Cardiac fibroblast (primary cell): Measurements from ENCODE around the gene HMMR.
A peak's percentile ranks its signal among the peaks of the same experiment; 100 is the strongest.

ENCODE experiments used
- DNase-seq, 2 donors: peaks; one replicate each; pipeline versions ENCODE4 v3.0.0 to v3.0.0-alpha.2; 2010; ENCODE audit warnings: low read depth in 2 of 2
- H3K4me3 ChIP-seq, 2 donors: replicated peaks in 1 of 2; 1 replicate in 1 of 2; 2 replicates in 1 of 2; pipeline ENCODE4 v1.5.1; 2011; ENCODE audit warnings: low read depth in 2 of 2, low read length in 2 of 2, mild to moderate bottlenecking in 2 of 2, moderate library complexity in 1 of 2
- TF ChIP-seq, protein P1 (sequence below): IDR thresholded peaks from one replicate; pipeline ENCODE4 v1.5.1; 2011; ENCODE audit warnings: low read depth, mild to moderate bottlenecking, low read length, inconsistent platforms

HMMR gene

GRCh38 chr5:163473635-163474243, 13.3 kb downstream of the HMMR start:
- DNase-seq: peak; percentile 29 to 31

DNA sequence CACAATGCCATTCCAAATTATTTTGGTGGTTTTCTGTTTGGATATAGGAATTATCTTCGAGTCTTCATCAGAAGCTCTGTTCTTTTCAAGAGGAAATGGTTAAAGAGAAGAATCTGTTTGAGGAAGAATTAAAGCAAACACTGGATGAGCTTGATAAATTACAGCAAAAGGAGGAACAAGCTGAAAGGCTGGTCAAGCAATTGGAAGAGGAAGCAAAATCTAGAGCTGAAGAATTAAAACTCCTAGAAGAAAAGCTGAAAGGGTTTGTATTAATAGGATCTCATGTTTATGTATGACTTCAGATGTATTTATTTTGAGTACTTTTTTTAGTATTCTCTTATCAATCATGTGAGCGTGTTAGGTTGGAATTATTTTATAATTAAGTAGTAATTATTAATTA, 15.0 kb downstream of the HMMR start:
- TF ChIP-seq, protein P1, sequence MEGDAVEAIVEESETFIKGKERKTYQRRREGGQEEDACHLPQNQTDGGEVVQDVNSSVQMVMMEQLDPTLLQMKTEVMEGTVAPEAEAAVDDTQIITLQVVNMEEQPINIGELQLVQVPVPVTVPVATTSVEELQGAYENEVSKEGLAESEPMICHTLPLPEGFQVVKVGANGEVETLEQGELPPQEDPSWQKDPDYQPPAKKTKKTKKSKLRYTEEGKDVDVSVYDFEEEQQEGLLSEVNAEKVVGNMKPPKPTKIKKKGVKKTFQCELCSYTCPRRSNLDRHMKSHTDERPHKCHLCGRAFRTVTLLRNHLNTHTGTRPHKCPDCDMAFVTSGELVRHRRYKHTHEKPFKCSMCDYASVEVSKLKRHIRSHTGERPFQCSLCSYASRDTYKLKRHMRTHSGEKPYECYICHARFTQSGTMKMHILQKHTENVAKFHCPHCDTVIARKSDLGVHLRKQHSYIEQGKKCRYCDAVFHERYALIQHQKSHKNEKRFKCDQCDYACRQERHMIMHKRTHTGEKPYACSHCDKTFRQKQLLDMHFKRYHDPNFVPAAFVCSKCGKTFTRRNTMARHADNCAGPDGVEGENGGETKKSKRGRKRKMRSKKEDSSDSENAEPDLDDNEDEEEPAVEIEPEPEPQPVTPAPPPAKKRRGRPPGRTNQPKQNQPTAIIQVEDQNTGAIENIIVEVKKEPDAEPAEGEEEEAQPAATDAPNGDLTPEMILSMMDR: no peak
- H3K4me3 ChIP-seq: no peak overlapping the region
- no peak for DNase-seq

More at GRCh38 chr5:163473635-163474243, 13.3 kb downstream of the HMMR start:
- H3K4me3 ChIP-seq: no peak overlapping the region
- TF ChIP-seq, protein P1: peak; percentile 21

DNA sequence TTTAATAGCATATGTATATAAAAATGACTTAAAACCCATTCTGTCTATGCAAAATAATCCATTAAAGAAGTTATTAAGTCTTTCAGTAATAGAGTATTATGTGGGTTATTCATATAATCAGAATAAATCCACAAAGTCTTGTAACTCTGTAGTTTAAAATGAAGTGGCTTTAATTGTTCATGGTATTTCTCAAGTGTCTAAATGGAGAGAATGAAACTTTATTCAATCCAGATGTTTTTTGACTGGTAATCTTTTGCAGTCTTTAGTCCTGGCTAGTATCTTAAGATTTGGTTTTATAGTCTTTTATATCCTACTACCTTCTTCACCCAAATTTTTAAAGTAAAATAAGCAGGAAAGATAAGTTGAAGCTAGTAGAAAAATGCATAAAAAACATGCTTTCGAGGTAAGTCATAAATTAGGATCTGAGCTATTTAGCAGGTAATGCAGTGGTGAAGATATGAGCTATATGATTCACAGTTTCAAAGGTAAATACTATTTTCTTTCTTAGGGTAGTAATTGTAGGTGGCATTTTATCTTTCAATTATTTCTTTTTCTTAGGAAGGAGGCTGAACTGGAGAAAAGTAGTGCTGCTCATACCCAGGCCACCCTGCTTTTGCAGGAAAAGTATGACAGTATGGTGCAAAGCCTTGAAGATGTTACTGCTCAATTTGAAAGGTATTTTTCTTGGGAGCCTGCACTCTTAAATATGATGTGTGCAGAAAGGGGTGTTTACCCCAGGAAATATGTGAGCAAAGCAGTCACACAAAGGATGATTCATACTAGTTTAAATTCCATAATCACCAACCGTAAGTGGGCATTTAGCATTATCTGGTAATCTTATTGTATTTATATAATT, 17.9 kb downstream of the HMMR start:
- H3K4me3 ChIP-seq: no peak overlapping the region
- TF ChIP-seq, protein P1: no peak
- DNase-seq: peak in 1 of 2 donors; percentile 47

- TF ChIP-seq, protein P1: no peak
- H3K4me3 ChIP-seq: no peak overlapping the region
- no peak for DNase-seq
Measured at GRCh38 chr5:163478982-163479271, 18.5 kb downstream of the HMMR start.

DNA sequence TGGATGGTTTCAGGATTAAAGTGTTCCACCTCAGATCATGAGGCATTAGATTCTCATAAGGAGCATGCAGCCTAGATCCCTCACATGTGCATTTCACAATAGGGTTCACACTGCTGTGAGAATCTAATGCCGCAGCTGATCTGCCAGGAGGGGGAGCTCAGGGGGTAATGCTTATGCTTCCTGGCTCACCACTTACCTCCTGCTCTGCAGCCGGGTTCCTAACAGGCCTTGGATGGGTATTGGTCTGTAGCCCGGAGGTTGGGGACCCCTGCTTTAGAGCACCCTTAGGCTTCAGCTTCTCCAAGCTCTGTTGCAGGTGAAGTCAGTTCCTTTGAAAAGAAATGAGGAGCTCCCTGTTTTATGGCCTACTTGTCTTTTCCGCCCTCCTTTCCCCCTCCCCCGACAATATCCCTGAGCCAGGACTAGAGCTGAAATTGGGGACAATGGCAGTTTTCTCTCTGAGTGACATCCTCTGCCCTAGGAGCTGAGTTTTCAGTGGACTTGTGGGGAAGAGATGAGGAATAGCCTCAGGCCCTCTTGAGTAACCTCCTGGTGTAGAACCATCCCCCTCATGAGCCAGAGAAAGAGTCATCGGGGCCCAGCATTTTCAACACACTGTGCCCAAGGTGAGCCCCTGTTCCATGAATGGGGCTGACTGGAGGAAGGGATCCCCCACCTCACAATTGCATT, 28.8 kb downstream of the HMMR start:
- H3K4me3 ChIP-seq: no peak overlapping the region
- peak; percentile 35 to 57 for DNase-seq
- TF ChIP-seq, protein P1: peak; percentile 31

GRCh38 chr5:163489745-163490075, 29.3 kb downstream of the HMMR start:
- no peak for DNase-seq
- TF ChIP-seq, protein P1: no peak
- no peak overlapping the region for H3K4me3 ChIP-seq
